Tibial artery (tissue), 4 donors: Measurements from ENCODE around the gene COPS9.

Experiments used
- DNase-seq, 2 donors: peaks; one replicate each; pipeline ENCODE4 v3.0.0-alpha.2; 2019
- H3K27ac ChIP-seq, 2 donors: fragments of 200-600 bp; sonication (generic) in 1 of 2; 1 replicate in 1 of 2; 2 replicates in 1 of 2; pipeline ENCODE4 v1.5.1; 2018 to 2019; ENCODE audit warnings: mild to moderate bottlenecking in 1 of 2
- H3K27me3 ChIP-seq, 2 donors: fragments of 200-600 bp; sonication (generic) in 1 of 2; one replicate each; pipeline versions ENCODE4 v1.5.1 to v1.6.0; 2016 to 2019
- H3K36me3 ChIP-seq, 3 donors: fragments of 200-600 bp; sonication (generic) in 2 of 3; one replicate each; pipeline ENCODE4 v1.5.1; 2016 to 2019; ENCODE audit warnings: mild to moderate bottlenecking in 2 of 3
- H3K4me1 ChIP-seq, 4 donors: fragments of 200-600 bp; sonication (generic) in 2 of 4; 1 replicate in 3 of 4; 2 replicates in 1 of 4; pipeline ENCODE4 v1.5.1; 2016 to 2019
- H3K4me3 ChIP-seq, 2 donors: fragments of 200-600 bp; sonication (generic) in 1 of 2; 1 replicate in 1 of 2; 2 replicates in 1 of 2; pipeline ENCODE4 v1.5.1; 2018 to 2019; ENCODE audit warnings: mild to moderate bottlenecking in 2 of 2
- H3K9me3 ChIP-seq, 3 donors: fragments of 200-600 bp; sonication (generic) in 1 of 3; one replicate each; pipeline ENCODE4 v1.5.1; 2016 to 2019
- CTCF ChIP-seq, 2 experiments: fragments of 200-600 bp in 1 of 2; fragments of 450-650 bp in 1 of 2; IDR thresholded peaks; one replicate each; pipeline ENCODE4 v1.5.1; 2017 to 2019; ENCODE audit warnings: antibody characterized with exemption in 2 of 2, mild to moderate bottlenecking in 1 of 2, moderate library complexity in 1 of 2
- intact Hi-C: fragments of 100-400 bp; cut with DNase I; formaldehyde crosslinking; loops from one replicate; pipeline ENCODE4 v1.15.0; 2023; ENCODE audit warnings: low total_unique reads

The COPS9 gene

GRCh38 chr2:240156435-240157146, 20.5 kb upstream of the COPS9 start:
- H3K9me3 ChIP-seq, result peaks cover 0 to 5% (median 0%) of the 10 kb centered on the region in 3 donors
- no peak overlapping the region for H3K27ac ChIP-seq
- TF ChIP-seq CTCF (IDR thresholded peaks at IDR 0.05), result no peak
- H3K27me3 ChIP-seq, result peaks cover 0 to 19% of the 10 kb centered on the region in 2 donors
- H3K36me3 ChIP-seq, result no peaks in the 10 kb centered on the region
- intact Hi-C loops, result loop anchor here (10.0 kb wide), 1 partner anchor 72 kb away; no protein-coding TSS in a partner anchor
- no peak overlapping the region for H3K4me3 ChIP-seq
- DNase-seq, result no peak
- H3K4me1 ChIP-seq, result no peaks in the 10 kb centered on the region

GRCh38 chr2:240155745-240156390, 19.8 kb upstream of the COPS9 start:
- no peak for DNase-seq
- no peak for TF ChIP-seq CTCF (IDR thresholded peaks at IDR 0.05)
- H3K27ac ChIP-seq, result no peak overlapping the region

GRCh38 chr2:240155048-240155744, 19.1 kb upstream of the COPS9 start:
- Histone ChIP-seq H3K9me3 (peaks cover 0 to 5% (median 0%) of the 10 kb centered on the region in 3 donors), H3K27me3 (peaks cover 0 to 33% of the 10 kb centered on the region in 2 donors), H3K36me3 (no peaks in the 10 kb centered on the region), H3K27ac (no peak overlapping the region), H3K4me1 (no peaks in the 10 kb centered on the region), H3K4me3 (no peak overlapping the region)
- no peak for DNase-seq
- intact Hi-C loops, result loop anchor here (10.0 kb wide), 1 partner anchor 70 kb away; no protein-coding TSS in a partner anchor
- no peak for TF ChIP-seq CTCF (IDR thresholded peaks at IDR 0.05)

More at GRCh38 chr2:240155745-240156390, 19.8 kb upstream of the COPS9 start:
- intact Hi-C loops, result loop anchor here (10.0 kb wide), 1 partner anchor 71 kb away; no protein-coding TSS in a partner anchor
- Histone ChIP-seq H3K4me3 (no peak overlapping the region), H3K27me3 (peaks cover 0 to 26% of the 10 kb centered on the region in 2 donors), H3K4me1 (no peaks in the 10 kb centered on the region), H3K9me3 (peaks cover 0 to 5% (median 0%) of the 10 kb centered on the region in 3 donors), H3K36me3 (no peaks in the 10 kb centered on the region)

GRCh38 chr2:240154606-240155005, 18.5 kb upstream of the COPS9 start:
- H3K4me3 ChIP-seq, result no peak overlapping the region
- no peak for TF ChIP-seq CTCF (IDR thresholded peaks at IDR 0.05)
- no peak overlapping the region for H3K27ac ChIP-seq
- H3K4me1 ChIP-seq, result no peaks in the 10 kb centered on the region
- H3K27me3 ChIP-seq, result peaks cover 0 to 38% of the 10 kb centered on the region in 2 donors
- intact Hi-C loops, result loop anchor here (10.0 kb wide), 1 partner anchor 70 kb away; no protein-coding TSS in a partner anchor
- DNase-seq, result no peak
- H3K36me3 ChIP-seq, result no peaks in the 10 kb centered on the region
- H3K9me3 ChIP-seq, result peaks cover 0 to 5% (median 0%) of the 10 kb centered on the region in 3 donors

- H3K27me3 ChIP-seq, result peaks cover 0 to 50% of the 10 kb centered on the region in 2 donors
- peaks cover 0 to 5% (median 0%) of the 10 kb centered on the region in 3 donors for H3K9me3 ChIP-seq
- no peak overlapping the region for H3K4me3 ChIP-seq
- H3K36me3 ChIP-seq, result no peaks in the 10 kb centered on the region
- intact Hi-C loops, result loop anchor here (10.0 kb wide), 1 partner anchor 69 kb away; no protein-coding TSS in a partner anchor
- H3K4me1 ChIP-seq, result no peaks in the 10 kb centered on the region
- no peak for DNase-seq
- no peak for TF ChIP-seq CTCF (IDR thresholded peaks at IDR 0.05)
- H3K27ac ChIP-seq, result no peak overlapping the region
Measured at GRCh38 chr2:240153418-240153817, 17.3 kb upstream of the COPS9 start.
